ENCODE data around the gene KLHDC7A.

KLHDC7A gene

DNA sequence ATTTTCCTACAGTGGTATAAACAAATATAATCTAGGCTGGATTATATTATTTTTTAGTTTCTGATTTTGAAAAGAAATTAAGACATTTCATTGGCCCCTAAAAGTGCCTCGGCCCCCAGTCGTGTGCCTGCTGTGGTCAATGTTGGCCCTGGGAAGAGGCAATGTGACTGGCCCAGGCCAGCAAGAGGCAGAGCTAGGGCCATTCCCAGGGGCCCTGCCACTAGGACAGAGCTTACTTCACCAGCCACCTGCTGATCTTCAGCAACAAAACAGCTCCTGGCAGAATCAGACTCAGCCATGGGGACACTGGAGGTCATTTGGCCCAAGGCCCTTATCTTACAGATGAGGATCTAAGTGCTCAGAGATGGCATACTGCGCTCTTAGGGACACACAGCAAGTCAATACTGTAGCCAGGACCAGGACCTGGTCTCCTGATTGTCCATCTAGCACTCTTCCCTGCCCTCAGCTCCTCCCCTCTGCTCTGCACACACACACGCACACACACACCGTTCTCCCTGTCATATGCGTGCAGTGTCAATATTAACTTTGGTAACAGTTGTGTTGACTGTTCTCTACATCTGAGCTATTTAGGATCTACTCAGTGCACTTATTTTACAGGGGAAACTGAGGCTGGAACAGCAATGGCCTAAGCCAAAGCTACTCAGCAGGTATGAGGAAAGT, 16.6 kb upstream of the KLHDC7A start:
- DNase-seq (ENCODE audit: low read depth in 2 of 2) = no peak
- no peak for TF ChIP-seq CTCF (IDR thresholded peaks at IDR 0.05; ENCODE audit: low read depth, low read length)
- no peak overlapping the region for H3K4me3 ChIP-seq (replicated peaks in 1 of 2; ENCODE audit: low read depth in 2 of 2, low read length in 2 of 2)

DNA sequence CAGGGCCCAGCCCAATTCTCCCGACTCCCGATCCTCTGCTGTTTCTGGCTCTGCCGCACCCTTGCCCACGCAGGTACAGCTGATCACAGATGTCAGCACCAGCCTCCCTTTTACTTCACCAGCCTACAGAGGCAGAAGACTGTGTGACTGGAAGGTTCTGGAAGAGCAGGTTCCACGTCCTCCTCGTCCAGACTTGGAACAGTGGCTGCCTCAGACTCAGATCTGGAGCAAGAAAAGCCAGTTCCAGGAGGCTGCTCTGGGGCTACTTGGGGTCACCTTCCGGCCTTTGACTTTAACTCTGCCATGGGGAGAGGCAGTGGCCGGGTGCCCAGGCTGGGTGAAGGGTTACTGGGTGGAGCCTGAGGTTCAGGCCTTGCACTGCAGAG, 16.1 kb upstream of the KLHDC7A start:
- H3K4me3 ChIP-seq (replicated peaks in 1 of 2; ENCODE audit: low read depth in 2 of 2, low read length in 2 of 2) = no peak overlapping the region
- no peak for DNase-seq (ENCODE audit: low read depth in 2 of 2)
- no peak for TF ChIP-seq CTCF (IDR thresholded peaks at IDR 0.05; ENCODE audit: low read depth, low read length)

GRCh38 chr1:18466676-18467075, 14.1 kb upstream of the KLHDC7A start:
- TF ChIP-seq CTCF (IDR thresholded peaks at IDR 0.05; ENCODE audit: low read depth, low read length) = no peak
- no peak for DNase-seq (ENCODE audit: low read depth in 2 of 2)
- H3K4me3 ChIP-seq (replicated peaks in 1 of 2; ENCODE audit: low read depth in 2 of 2, low read length in 2 of 2) = no peak overlapping the region

DNA sequence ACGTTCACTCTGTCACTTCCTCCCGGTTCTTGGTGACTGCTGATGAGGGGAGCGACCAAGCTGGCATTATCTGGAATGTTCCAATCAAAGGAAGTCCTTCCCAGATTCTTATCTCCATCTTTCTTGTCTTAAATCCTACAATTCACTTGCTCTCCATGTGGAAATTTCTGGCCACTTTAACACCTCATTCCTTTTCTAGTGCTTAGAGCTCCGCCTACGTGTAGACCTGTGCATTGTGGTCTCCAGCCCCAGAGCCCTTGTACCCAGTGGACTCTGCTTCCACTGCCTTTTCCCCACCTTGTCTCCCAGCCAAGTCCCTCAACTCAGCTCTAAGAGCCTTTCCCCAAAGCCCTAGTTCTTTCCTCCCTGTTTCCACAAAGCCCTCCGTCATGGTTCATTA, 12.2 kb upstream of the KLHDC7A start:
- TF ChIP-seq CTCF (IDR thresholded peaks at IDR 0.05; ENCODE audit: low read depth, low read length) = no peak
- H3K4me3 ChIP-seq (replicated peaks in 1 of 2; ENCODE audit: low read depth in 2 of 2, low read length in 2 of 2) = no peak overlapping the region
- DNase-seq (ENCODE audit: low read depth in 2 of 2) = no peak

DNA sequence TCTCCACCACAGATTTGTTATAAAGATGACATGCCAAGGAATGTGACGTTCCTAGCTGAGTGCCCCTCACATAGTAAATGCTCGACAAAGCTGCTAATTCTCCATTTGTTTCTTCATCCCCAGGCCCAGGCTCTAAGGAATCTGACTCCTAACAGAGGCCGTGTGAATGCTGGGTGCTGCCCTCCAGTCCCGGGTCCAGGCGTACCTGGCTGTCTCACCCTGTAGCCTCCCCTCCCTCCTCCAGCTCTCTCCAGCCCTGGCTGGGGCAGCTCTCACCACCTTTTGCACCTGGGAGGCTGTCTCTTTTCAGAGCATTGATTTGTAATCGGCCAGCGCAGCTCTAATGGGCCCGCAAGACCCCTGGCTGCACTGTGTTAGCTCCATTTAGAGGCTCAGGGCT, 11.2 kb upstream of the KLHDC7A start:
- no peak overlapping the region for H3K4me3 ChIP-seq (replicated peaks in 1 of 2; ENCODE audit: low read depth in 2 of 2, low read length in 2 of 2)
- no peak for TF ChIP-seq CTCF (IDR thresholded peaks at IDR 0.05; ENCODE audit: low read depth, low read length)
- DNase-seq (ENCODE audit: low read depth in 2 of 2) = no peak

DNA sequence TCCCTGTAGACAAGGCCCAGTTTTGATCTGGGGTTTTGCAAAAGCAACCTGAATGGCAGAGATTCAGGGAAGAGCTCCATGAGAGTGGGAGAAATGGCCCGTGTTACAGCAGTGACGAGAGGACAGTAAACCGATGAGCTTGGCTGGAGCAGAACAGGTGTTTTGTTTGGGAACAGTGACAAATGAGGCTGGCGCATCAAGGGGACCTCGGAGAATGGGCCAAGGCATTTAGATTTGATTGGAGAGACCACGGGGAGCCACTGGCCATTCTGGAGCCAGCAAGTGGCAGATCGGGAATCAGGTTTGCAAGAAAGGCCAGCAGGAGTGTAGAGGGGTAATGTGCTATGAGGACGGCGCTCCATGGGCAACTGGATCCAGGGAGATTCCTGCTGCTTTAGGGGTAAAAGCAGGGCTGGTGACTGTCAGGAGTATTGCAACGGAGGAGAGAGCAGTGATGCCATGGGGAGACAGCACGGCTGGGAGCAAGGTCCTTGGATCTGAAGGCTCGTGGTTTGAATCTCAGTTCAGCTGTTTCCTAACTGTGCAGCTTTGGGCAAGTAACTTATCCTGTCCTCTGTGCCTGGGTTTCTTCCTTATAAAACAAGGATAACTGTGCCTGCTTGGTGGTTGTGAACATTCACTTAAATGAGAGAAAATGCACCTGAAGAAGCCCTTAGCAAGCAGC, 9.9 kb upstream of the KLHDC7A start:
- no peak overlapping the region for H3K4me3 ChIP-seq (replicated peaks in 1 of 2; ENCODE audit: low read depth in 2 of 2, low read length in 2 of 2)
- no peak for TF ChIP-seq CTCF (IDR thresholded peaks at IDR 0.05; ENCODE audit: low read depth, low read length)
- no peak for DNase-seq (ENCODE audit: low read depth in 2 of 2)

Data from cardiac fibroblast (primary cell).